Measurements from ENCODE around the gene TNFAIP2.

- TF ChIP-seq GATA3 (IDR thresholded peaks at IDR 0.05; ENCODE audit: low read depth, low read length) (no peak), GATA2 (IDR thresholded peaks at IDR 0.05; ENCODE audit: low read depth, low read length) (no peak)
Measured at GRCh38 chr14:103095210-103095778, 28.0 kb upstream of the TNFAIP2 start.

Measured in SH-SY5Y (cell line).